ENCODE results near the gene CLK1. TPM values are rescaled to one million over a fixed set of nuclear protein-coding genes. Genes with fewer than 3 reads are reported as not detected.
"Not testable (repeated sequence)": the region's sequence is repeated elsewhere in the genome, so short reads cannot be mapped to it uniquely, and the experiment has no call there.

CLK1 gene
- 100 to 1,000 TPM in 1 of 3 donors, 10 to 100 TPM in 2; 55.4 to 253 (median 74.5) TPM for polyA plus RNA-seq

DNA sequence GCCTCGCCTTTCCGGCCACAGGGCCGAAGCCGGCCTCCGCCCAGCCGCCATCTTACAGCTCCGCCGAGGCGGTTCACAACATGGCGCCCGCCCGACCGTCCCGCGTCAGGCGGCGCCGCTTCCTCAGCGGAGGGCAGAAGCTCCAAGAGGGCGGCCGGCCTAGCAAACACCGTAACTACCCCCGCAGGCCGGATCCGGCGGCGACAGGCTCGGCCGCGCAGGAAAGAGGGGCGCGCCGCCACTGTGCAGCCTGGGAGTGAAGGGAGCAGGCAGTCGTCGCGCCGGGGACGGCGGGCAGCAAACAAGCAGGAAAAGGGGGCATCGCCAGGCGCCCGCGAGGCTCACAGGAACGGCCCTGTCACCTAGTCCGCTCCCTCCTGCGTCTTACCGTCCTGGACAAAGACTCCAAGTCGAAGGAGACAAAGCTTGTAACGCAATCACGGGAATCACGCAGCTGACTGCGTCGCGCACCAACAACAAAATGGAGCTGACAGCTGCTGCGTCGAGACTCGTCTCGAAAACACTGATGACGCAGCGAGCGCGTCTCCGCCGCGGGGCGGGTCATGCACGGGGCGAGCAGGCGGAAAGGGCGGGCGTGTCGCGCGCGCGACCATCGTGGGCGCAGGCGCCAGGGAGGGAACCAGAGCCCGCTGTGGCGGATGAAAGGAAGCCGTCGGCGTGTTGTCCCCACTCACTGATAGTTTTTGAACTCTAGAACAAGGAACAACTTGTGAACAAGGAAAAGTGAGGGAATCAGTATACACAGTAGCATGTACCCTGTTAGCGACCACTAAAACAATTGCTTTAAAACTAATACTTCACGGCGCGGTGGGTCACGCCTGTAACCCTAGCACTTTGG, at the start of gene CLK1:
Gene CLK1 (minus strand): TSS at position 483 of the 859 bp plus-strand sequence. CDS start 2,796 bp downstream, outside the sequence.
- peak within 1 kb of the TSS; percentile 99 for H3K27ac ChIP-seq (ENCODE audit: low read depth, low read length)
- 0 to 2% (median 1%) methylated on average over 85 to 89 of the region's 89 CpGs for WGBS, 3 donors

DNA sequence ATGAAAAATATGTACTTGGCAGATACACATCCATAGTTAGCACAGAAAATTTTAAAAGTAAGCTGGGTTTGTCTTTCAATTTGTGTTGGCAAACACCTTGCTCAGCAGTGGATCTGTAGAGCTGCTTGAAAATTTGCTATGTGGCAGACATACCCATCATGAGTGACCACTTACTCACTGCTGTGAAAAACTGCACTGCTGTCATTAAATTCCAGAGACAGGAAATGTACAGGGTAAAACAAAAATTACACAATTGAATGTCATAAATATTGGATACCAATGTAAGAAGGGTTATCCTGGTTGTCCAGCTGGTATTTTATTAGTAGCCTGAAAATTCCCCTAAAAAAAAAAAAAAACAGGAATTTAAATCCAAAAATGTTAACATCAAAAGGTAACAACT, 49.2 kb upstream of the CLK1 start:
- H3K27ac ChIP-seq (ENCODE audit: low read depth, low read length), result no peak overlapping the region

DNA sequence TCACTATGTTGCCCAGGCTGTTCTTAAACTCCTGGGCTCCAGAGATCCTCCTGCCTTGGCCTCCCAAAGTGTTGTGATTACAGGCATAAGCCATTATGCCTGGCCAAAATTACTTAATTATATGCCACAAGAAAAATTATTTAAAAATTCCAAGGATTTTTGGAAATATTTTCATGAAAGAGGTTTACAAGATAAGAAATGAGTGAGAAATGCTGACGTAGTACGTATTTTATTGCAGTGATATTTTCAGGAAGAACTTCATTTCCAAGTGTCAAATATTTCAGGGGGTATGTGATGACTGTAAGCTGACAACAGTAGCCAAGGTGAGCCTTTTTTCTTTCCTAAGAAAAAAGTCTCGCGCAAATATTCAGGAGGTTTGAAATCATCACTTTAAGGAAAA, 45.5 kb upstream of the CLK1 start:
- 95 to 96% (median 95%) methylated on average over 4 of the region's 4 CpGs for WGBS, 3 donors
- H3K27ac ChIP-seq (ENCODE audit: low read depth, low read length), result no peak overlapping the region

DNA sequence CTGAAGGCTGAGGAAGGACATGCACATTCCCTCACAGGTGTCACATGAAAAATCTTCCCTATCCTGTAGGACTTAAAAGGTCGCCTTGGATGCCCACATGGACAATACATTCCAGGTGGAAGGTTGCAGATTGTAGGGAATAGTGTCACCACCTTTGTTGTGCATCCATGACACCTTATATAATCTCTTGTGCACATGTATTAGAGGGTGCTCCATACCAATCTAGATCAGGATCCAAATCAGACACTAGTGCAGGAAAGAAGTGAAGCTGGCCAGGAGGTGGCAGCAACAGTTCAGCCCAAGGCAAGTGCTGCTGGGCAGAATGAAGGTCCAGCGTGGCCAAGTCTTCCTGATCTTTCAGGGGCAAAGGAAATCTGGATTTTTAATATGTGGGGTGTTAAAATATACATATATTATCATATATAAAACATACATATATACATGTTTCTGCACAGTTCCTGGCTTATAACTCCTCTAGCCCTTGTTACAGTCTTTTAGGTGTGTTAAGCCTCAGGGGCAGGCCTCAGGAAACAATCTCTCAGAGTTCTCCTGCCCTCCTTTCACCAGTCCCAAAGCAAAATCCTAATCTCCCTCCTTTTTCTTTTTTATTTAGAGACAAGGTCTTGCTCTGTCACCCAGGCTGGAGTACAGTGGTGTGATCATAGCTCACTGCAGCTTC, 41.3 kb upstream of the CLK1 start:
- H3K27ac ChIP-seq (ENCODE audit: low read depth, low read length), result no peak overlapping the region
- 48 to 53% (median 53%) methylated on average over 2 of the region's 2 CpGs for WGBS, 3 donors

DNA sequence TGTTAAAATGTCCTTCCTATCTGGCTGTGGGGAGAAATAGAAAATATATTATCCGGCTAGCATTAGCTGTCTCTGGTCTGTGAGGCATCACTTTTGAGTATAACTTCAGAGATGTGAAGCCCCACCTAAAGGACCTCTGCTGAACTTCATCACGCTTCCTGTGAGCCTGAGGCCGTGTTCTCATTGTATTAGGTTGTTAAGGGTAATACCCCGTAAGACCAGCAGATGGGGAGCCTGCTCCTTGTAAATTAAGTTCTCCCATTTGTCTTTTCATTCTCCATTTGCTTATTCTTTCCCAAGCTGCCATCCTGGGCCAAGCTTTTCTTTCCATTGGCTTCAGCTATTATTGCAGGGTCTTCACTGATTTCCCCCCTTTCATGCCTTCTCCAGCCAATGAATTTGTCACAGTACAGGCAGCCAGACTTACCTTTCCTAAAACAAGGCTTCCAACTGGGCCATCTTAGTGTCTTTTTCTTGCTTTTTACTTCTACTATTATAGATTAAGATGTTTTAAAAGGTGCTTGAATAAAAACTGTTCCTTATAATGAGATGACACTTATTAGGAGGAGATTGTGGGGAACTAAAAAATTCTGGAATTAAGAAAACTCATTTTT, 37.1 kb upstream of the CLK1 start:
- no peak overlapping the region for H3K27ac ChIP-seq (ENCODE audit: low read depth, low read length)
- WGBS, 3 donors, result 3 to 7% (median 7%) methylated on average over 4 of the region's 4 CpGs

DNA sequence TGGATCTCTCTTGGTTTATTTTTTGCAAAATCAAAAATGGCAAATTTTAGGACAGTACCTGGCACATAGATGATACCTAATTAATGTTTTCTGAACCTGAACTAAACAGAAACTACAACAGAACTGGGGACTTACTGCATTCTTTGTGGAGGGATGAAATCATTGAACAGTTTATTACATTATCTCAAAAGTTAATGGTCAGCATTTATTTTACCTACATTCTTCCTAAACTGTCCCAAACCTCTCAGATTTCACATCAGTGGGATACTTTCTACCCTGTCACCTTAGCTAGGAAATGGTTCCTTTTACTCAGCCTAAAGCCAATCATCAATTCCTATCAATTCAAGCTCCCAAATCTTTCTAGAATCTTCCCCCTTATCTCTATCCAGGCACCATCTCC, 35.0 kb upstream of the CLK1 start:
- H3K27ac ChIP-seq (ENCODE audit: low read depth, low read length), result no peak overlapping the region

DNA sequence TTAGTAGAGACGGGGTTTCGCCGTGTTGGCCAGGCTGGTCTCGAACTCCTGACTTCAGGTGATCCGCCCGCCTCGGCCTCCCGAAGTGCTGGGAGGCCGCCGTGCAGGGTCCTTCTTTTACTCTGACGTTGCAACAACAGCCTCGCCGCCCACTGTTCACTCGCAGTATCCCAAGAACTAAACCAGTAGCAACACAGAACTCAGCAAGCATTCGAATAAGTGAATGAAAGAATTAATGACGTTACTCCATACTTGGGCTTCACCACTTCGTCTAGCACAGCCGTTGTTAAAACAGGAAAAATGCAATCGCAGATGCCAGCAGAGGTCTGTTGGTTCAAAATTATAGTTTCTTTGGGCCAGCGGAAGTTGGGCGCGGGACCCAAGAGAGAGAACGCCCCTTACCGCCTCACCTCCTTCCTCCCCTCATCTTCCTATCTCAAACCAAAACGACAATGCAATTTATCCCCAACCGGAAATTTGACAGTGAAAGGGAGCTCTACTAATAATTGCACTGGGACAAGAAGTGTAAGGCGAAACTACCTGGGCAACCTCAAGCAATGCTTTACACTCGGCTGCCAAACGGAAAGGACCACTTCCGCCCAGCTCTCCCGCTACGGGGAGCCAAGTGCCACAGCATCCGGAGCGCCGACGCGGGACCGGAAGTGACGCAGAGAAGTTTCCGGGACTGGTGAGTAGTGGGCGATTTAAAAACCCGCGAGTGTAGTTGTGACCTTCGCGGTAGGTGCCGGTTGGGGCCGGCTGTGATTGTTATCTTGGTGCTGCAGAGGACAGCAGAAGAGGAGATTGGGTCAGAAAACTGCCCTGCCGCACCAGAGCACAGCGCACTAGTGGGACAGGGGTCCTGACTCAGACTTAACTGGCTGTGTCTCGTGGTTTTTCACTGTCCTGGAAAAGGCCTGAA, 24.5 kb upstream of the CLK1 start, which contains the start of the genes NIF3L1 and PPIL3:
Gene NIF3L1 (plus strand): TSS at position 668 of the 922 bp plus-strand sequence. CDS start 2,573 bp downstream, outside the sequence.
Gene PPIL3 (minus strand): TSS at position 374 of the 922 bp plus-strand sequence. CDS start 1,462 bp downstream, outside the sequence.
- H3K27ac ChIP-seq (ENCODE audit: low read depth, low read length), result peak within 1 kb of the TSS; percentile 93

DNA sequence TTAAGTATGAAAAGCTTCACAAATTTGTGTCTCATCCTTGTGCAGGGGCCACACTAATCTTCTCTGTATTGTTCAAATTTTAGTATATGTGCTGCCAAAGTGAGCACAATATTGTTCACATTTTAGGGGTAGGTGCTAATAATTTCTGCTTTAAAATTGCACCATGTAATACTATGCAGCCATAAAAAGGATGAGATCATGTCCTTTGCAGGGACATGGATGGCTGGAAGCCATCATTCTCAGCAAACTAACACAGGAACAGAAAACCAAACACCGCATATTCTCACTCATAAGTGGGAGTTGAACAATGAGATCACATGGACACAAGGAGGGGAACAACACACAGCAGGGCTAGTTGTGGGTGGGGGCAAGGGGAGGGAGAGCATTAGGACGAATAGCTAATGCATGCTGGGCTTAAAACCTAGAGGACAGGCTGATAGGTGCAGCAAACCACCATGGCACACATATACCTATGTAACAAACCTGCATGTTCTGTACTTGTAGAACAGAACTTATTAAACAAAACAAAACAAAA, 17.3 kb upstream of the CLK1 start:
- not testable (repeated sequence) for H3K27ac ChIP-seq (ENCODE audit: low read depth, low read length)
- WGBS, 3 donors, result 79 to 95% (median 84%) methylated on average over 2 of the region's 2 CpGs

More for the DNA sequence above, 24.5 kb upstream of the CLK1 start, which contains the start of the genes NIF3L1 and PPIL3:
- 0% methylated on average over 50 of the region's 50 CpGs for WGBS, 3 donors

DNA sequence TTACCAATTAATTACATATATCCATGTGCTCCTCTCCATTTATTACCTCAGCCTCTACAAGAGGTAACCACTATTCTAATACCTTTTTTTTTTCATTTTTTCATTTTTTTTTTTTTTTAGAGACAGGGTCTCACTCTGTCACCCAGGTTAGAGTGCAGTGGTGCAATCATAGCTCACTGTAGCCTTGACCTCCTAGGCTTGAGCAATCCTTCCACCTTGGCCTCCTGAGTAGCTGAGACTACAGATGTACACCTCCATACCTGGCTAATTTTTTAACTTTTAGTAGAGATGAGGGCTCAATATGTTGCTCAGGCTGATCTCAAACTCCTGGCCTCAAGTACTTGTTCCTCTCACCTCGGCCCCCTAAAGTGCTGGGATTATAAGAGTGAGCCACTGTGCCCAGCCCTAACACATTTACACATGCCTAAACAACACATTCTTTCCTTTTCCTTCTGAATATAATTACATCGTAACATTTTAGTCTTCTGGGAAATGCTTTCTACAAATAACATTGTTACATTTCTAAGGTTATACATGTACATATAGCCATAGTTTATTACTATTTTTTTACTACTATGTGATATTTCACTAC, 13.9 kb upstream of the CLK1 start:
- H3K27ac ChIP-seq (ENCODE audit: low read depth, low read length), result no peak overlapping the region
- 86 to 95% (median 95%) methylated on average over 2 of the region's 2 CpGs for WGBS, 3 donors

DNA sequence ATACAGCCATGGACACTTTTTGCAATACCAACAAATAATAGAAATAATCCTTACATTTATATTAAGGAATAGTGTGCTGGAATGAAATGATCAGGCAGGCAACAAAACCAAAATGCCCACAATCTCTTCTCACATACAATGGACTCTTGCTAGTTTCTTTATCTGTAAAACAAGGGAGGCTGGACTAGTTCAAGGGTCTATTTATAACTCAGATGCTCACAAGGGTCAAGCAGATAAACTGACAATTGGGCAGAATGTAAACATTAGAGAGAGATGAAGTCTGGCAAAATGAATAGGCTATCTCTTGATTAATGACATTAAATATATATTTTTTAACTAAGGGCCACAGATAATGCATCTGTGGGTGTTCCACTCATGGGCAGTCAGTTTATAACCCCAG, 13.0 kb upstream of the CLK1 start:
- H3K27ac ChIP-seq (ENCODE audit: low read depth, low read length), result no peak overlapping the region

DNA sequence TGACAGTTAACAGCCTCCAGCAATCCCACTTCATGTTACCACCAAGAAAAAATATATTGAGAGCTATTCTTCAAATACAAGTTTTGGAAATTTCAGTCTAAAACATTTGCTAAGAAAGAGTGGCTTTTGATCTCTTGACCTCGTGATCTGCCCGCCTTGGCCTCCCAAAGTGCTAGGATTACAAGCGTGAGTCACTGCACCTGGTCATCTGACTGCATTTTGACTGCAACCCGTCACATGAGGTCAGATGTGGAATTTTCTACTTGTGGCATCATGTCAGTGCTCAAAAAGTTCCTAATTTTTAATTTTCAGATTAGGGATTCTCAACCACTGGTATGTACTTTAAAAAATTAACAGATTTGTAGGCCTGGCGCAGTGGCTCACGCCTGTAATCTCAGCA, 9.1 kb upstream of the CLK1 start:
- WGBS, 3 donors, result 95 to 98% (median 95%) methylated on average over 6 of the region's 6 CpGs
- H3K27ac ChIP-seq (ENCODE audit: low read depth, low read length), result no peak overlapping the region

DNA sequence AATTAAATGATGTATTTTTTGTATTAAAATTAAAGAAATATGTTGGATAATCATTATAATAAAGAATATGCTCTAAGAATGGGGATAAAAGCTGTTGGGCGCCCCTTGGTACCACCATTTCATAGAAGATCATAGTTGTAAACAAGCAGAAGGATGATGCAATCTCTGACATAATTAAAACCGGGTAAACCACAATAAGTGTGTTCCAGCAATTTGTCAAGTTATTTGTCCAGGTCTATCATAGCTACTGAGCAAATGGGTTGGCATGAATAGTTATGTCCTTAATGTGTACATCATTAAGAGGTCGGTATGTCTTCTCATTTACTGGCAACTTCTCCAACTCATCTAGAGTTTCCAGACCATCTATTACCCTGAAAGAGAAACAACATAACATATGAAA, 6.7 kb upstream of the CLK1 start:
- 67 to 80% (median 72%) methylated on average over 3 of the region's 3 CpGs for WGBS, 3 donors
- no peak overlapping the region for H3K27ac ChIP-seq (ENCODE audit: low read depth, low read length)

DNA sequence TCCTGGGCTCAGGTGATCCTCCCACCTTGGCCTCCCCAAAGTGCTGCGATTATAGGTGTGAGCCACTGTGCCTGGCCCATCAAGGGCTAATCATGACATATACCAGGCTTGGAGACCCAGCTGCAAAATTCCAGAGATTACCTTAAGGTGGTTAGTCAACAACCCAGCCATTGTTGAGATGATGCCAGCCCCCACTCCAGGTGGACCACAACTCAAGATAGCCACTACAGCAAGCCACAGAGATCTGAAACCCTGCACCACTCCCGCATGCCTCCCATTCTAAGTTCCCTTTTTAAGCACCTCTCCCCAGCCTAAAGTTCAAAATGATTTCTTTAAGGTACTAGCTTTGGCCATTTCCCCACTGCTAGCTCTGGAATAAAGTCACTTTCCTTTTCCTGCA, 4.6 kb upstream of the CLK1 start:
- 81 to 97% (median 81%) methylated on average over 2 of the region's 2 CpGs for WGBS, 3 donors
- H3K27ac ChIP-seq (ENCODE audit: low read depth, low read length), result no peak overlapping the region

DNA sequence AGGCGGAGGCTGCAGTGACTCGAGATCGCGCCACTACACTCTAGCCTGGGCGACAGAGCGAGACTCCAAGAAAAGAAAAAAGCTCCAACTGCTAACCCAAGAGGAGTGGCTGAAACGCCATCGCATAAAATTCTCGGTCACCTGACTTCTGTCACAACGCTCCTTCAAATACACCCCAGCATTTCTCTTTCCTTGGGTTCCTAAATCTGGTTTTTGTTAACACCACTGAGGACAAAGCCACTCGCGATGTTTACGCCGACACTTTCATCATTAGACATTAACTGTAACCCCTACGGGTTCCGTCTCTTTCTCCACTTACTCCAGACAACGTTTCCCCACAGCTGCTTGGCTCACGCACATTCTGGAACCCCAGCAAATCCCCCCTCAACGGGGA, 679 bp downstream of the CLK1 start:
- H3K27ac ChIP-seq (ENCODE audit: low read depth, low read length), result peak overlapping the region; percentile 99
- WGBS, 3 donors, result 0 to 1% (median 1%) methylated on average over 19 of the region's 19 CpGs

DNA sequence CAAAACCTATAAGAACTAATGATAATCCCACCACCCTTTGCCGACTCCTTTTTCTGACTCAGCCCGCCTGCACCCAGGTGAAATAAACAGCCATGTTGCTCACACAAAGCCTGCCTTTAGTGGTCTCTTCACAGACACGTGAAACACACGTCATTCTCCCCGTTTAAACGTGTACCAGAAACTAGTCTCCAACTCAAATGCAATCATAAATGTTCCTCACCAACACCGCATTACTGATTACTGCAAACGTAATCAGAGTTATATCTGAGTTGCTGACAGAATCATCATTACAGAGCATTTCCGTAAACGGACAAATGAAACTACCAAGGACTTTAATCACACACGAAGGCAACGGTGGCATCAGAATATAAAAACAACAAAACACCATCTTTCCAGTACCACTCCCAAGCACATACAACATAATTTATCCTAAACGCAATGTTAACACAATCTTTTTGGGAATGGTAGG, 1.9 kb downstream of the CLK1 start:
- H3K27ac ChIP-seq (ENCODE audit: low read depth, low read length), result no peak overlapping the region
- whole genome bisulfite sequencing, 3 donors, result 0% methylated on average over 13 of the region's 13 CpGs

DNA sequence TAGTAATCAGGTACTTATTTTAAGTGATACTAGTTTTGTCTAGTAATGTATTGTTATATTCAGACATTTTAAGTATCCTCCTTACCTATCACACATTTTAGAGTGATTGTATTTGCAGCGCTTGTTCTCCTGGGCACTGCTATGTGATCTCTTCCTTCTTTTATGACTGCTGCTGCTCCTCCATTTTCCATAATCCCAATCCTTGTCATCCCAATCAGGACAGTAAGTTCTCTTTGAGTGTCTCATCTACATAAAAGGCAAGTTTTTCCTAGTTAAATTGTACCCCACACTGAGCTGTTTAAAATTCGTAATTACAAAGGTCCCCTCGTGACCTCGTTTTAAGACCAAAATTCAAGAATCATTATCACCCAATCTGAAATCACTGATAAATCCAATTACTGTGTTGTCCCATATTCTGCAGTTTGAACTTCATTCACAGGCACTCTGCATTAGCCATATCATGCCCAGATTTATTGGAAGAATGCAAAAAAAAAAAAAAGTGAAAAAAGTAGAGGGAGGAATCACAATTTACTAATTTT, 2.8 kb downstream of the CLK1 start:
- 3 to 7% (median 5%) methylated on average over 4 of the region's 4 CpGs for WGBS, 3 donors
- H3K27ac ChIP-seq (ENCODE audit: low read depth, low read length), result no peak overlapping the region

DNA sequence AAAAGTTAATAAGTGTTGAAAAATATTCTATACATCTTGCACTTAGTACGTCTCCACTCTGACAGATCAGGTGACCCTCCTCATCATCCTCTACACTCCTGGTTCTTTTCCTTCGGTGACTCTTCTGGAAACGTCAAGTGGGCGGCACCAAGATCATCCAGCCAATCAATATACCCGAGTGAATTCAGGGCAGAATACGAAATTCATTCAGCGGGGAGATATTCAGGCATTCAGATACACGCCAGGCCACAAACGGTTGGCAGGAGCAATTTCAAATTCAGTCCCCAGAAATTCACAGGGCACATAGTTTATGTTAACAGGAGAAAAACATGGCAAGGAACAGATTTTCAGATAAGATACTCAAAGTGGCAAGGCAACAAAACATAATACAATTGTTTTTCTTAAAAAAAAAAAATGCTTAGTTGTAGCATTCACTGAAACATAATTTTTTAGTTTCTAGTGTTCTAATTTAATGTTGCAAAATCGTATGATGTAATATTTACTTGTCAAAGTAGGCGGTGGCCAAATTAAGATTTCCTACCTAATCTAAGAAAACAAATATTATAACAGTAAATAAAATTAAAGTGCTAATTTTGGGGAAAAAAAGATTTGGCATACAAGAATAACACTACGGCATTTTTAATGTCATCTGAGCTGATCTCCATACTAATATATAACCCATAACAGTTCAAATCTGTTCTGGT, 4.2 kb downstream of the CLK1 start:
- WGBS, 3 donors, result 10 to 29% (median 29%) methylated on average over 12 of the region's 12 CpGs
- no peak overlapping the region for H3K27ac ChIP-seq (ENCODE audit: low read depth, low read length)

Measured in adipose tissue (tissue), 3 donors.